ENCODE measurements around the gene NES.

The NES gene

GRCh38 chr1:156625436-156626078, 51.6 kb downstream of the NES start (continued):
- TF ChIP-seq PRDM2 (tag by site-specific recombination; IDR thresholded peaks at IDR 0.05; ENCODE audit: borderline replicate concordance) (no peak), KLF1 (tag by site-specific recombination; IDR thresholded peaks at IDR 0.05) (peak; percentile 50), MYNN (tag by site-specific recombination; IDR thresholded peaks at IDR 0.05; ENCODE audit: borderline replicate concordance) (no peak), ZNF121 (tag by site-specific recombination; IDR thresholded peaks at IDR 0.05) (no peak), ZNF416 (tag by site-specific recombination; IDR thresholded peaks at IDR 0.05) (no peak), ZNF335 (tag by site-specific recombination; conservative IDR thresholded peaks at IDR 0.05) (peak; percentile 91), ZNF274 (IDR thresholded peaks at IDR 0.05; ENCODE audit: low read length) (no peak), ZNF274 (tag by site-specific recombination; IDR thresholded peaks at IDR 0.05; ENCODE audit: borderline replicate concordance) (no peak), KLF16 (tag by site-specific recombination; IDR thresholded peaks at IDR 0.05) (no peak), ZNF837 (tag by site-specific recombination; IDR thresholded peaks at IDR 0.05) (no peak), ZSCAN30 (tag by site-specific recombination; IDR thresholded peaks at IDR 0.05) (0 out of 2 replicates have a peak, but pooled peaks have one; percentile 19), ZNF155 (tag by site-specific recombination; IDR thresholded peaks at IDR 0.05) (no peak), ZNF423 (tag by site-specific recombination; IDR thresholded peaks at IDR 0.05) (no peak), ZNF660 (tag by site-specific recombination; IDR thresholded peaks at IDR 0.05) (0 out of 2 replicates have a peak, but pooled peaks have one; percentile 38), ZNF341 (tag by site-specific recombination; IDR thresholded peaks at IDR 0.05; ENCODE audit: low read depth) (peak; percentile 50; the same call in 1 of the 2 replicates), MZF1 (tag by site-specific recombination; IDR thresholded peaks at IDR 0.05; ENCODE audit: borderline replicate concordance) (no peak), ZNF560 (tag by site-specific recombination; IDR thresholded peaks at IDR 0.05; ENCODE audit: borderline replicate concordance) (no peak), HOXA7 (CRISPR knock-in tag; IDR thresholded peaks at IDR 0.05; ENCODE audit: borderline replicate concordance) (no peak), ZNF768 (tag by site-specific recombination; IDR thresholded peaks at IDR 0.05) (no peak), ZBTB6 (tag by site-specific recombination; IDR thresholded peaks at IDR 0.05) (no peak)
- TF ChIP-seq, protein P1, sequence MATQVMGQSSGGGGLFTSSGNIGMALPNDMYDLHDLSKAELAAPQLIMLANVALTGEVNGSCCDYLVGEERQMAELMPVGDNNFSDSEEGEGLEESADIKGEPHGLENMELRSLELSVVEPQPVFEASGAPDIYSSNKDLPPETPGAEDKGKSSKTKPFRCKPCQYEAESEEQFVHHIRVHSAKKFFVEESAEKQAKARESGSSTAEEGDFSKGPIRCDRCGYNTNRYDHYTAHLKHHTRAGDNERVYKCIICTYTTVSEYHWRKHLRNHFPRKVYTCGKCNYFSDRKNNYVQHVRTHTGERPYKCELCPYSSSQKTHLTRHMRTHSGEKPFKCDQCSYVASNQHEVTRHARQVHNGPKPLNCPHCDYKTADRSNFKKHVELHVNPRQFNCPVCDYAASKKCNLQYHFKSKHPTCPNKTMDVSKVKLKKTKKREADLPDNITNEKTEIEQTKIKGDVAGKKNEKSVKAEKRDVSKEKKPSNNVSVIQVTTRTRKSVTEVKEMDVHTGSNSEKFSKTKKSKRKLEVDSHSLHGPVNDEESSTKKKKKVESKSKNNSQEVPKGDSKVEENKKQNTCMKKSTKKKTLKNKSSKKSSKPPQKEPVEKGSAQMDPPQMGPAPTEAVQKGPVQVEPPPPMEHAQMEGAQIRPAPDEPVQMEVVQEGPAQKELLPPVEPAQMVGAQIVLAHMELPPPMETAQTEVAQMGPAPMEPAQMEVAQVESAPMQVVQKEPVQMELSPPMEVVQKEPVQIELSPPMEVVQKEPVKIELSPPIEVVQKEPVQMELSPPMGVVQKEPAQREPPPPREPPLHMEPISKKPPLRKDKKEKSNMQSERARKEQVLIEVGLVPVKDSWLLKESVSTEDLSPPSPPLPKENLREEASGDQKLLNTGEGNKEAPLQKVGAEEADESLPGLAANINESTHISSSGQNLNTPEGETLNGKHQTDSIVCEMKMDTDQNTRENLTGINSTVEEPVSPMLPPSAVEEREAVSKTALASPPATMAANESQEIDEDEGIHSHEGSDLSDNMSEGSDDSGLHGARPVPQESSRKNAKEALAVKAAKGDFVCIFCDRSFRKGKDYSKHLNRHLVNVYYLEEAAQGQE (tag by site-specific recombination; IDR thresholded peaks at IDR 0.05) = 0 out of 2 replicates have a peak, but pooled peaks have one; percentile 37
- TF ChIP-seq, protein P2, sequence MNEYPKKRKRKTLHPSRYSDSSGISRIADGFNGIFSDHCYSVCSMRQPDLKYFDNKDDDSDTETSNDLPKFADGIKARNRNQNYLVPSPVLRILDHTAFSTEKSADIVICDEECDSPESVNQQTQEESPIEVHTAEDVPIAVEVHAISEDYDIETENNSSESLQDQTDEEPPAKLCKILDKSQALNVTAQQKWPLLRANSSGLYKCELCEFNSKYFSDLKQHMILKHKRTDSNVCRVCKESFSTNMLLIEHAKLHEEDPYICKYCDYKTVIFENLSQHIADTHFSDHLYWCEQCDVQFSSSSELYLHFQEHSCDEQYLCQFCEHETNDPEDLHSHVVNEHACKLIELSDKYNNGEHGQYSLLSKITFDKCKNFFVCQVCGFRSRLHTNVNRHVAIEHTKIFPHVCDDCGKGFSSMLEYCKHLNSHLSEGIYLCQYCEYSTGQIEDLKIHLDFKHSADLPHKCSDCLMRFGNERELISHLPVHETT (tag by site-specific recombination; IDR thresholded peaks at IDR 0.05) = peak; percentile 48; the same call in 1 of the 2 replicates
- TF ChIP-seq, protein P3, sequence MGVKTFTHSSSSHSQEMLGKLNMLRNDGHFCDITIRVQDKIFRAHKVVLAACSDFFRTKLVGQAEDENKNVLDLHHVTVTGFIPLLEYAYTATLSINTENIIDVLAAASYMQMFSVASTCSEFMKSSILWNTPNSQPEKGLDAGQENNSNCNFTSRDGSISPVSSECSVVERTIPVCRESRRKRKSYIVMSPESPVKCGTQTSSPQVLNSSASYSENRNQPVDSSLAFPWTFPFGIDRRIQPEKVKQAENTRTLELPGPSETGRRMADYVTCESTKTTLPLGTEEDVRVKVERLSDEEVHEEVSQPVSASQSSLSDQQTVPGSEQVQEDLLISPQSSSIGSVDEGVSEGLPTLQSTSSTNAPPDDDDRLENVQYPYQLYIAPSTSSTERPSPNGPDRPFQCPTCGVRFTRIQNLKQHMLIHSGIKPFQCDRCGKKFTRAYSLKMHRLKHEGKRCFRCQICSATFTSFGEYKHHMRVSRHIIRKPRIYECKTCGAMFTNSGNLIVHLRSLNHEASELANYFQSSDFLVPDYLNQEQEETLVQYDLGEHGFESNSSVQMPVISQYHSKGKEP (tag by site-specific recombination; IDR thresholded peaks at IDR 0.05) = no peak

Measured in HEK293 (cell line).